Neural crest cell (in vitro differentiated cells): Measurements from ENCODE around the gene CXXC5. TPM values are rescaled to one million over a fixed set of nuclear protein-coding genes. Genes with fewer than 3 reads are reported as not detected.

Experiments used
- DNase-seq: peaks from one replicate; pipeline ENCODE4 v3.0.0; 2021; ENCODE audit warnings: low read depth, mixed read lengths, low spot score
- H3K27ac Mint-ChIP-seq: one replicate; pipeline ENCODE4 v1.8.0; 2021; ENCODE audit warnings: mild to moderate bottlenecking, mixed read lengths; ENCODE audit not compliant: unreplicated experiment
- H3K27me3 Mint-ChIP-seq: 2 replicates; pipeline ENCODE4 v1.8.0; 2021; ENCODE audit warnings: low read depth, mild to moderate bottlenecking, mixed read lengths
- H3K36me3 Mint-ChIP-seq: 2 replicates; pipeline ENCODE4 v1.8.0; 2021; ENCODE audit warnings: low read depth, mild to moderate bottlenecking, mixed read lengths
- H3K4me1 Mint-ChIP-seq: 2 replicates; pipeline ENCODE4 v1.8.0; 2021; ENCODE audit warnings: mixed read lengths
- H3K4me3 Mint-ChIP-seq: one replicate; pipeline ENCODE4 v1.8.0; 2021; ENCODE audit warnings: mild to moderate bottlenecking, mixed read lengths
- H3K9me3 Mint-ChIP-seq: 2 replicates; pipeline ENCODE4 v1.8.0; 2021; ENCODE audit warnings: mixed read lengths
- total RNA-seq: library from RNA; stranded (reverse); gene quantifications from 2 replicates; pipeline ENCODE4 v1.2.1, GENCODE V29; 2021
- TF ChIP-seq, protein P1 (sequence below): fragments of 200-600 bp; sonication (generic); conservative IDR thresholded peaks from 2 replicates; pipeline ENCODE4 v1.5.0; 2021; ENCODE audit warnings: antibody characterized with exemption, mild to moderate bottlenecking

The CXXC5 gene
- total RNA-seq, 1 donor from 2014 or later = 30.4 TPM

GRCh38 chr5:139651043-139651834 lies 3.1 kb downstream of the CXXC5 start:
- H3K4me1 Mint-ChIP-seq = peaks cover 71% of the 10 kb centered on the region

GRCh38 chr5:139651853-139652787 lies 4.0 kb downstream of the CXXC5 start:
- TF ChIP-seq, protein P1, sequence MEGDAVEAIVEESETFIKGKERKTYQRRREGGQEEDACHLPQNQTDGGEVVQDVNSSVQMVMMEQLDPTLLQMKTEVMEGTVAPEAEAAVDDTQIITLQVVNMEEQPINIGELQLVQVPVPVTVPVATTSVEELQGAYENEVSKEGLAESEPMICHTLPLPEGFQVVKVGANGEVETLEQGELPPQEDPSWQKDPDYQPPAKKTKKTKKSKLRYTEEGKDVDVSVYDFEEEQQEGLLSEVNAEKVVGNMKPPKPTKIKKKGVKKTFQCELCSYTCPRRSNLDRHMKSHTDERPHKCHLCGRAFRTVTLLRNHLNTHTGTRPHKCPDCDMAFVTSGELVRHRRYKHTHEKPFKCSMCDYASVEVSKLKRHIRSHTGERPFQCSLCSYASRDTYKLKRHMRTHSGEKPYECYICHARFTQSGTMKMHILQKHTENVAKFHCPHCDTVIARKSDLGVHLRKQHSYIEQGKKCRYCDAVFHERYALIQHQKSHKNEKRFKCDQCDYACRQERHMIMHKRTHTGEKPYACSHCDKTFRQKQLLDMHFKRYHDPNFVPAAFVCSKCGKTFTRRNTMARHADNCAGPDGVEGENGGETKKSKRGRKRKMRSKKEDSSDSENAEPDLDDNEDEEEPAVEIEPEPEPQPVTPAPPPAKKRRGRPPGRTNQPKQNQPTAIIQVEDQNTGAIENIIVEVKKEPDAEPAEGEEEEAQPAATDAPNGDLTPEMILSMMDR = no peak
- H3K27ac Mint-ChIP-seq = peak overlapping the region; percentile 20
- H3K9me3 Mint-ChIP-seq = no peaks in the 10 kb centered on the region
- H3K27me3 Mint-ChIP-seq = peaks cover 11% of the 10 kb centered on the region
- H3K4me3 Mint-ChIP-seq = peak overlapping the region; percentile 35
- no peaks in the 10 kb centered on the region for H3K36me3 Mint-ChIP-seq
- peak; percentile 47 for DNase-seq
- peaks cover 67% of the 10 kb centered on the region for H3K4me1 Mint-ChIP-seq

More at GRCh38 chr5:139651043-139651834, 3.1 kb downstream of the CXXC5 start:
- H3K27me3 Mint-ChIP-seq = peaks cover 20% of the 10 kb centered on the region
- H3K9me3 Mint-ChIP-seq = no peaks in the 10 kb centered on the region
- peak overlapping the region; percentile 35 for H3K4me3 Mint-ChIP-seq
- no peak for DNase-seq
- TF ChIP-seq, protein P1 = no peak
- peak overlapping the region; percentile 64 for H3K27ac Mint-ChIP-seq
- H3K36me3 Mint-ChIP-seq = no peaks in the 10 kb centered on the region

- H3K27me3 Mint-ChIP-seq = peaks cover 4% of the 10 kb centered on the region
- H3K4me3 Mint-ChIP-seq = peak overlapping the region; percentile 35
- peaks cover 67% of the 10 kb centered on the region for H3K4me1 Mint-ChIP-seq
- TF ChIP-seq, protein P1 = no peak
- no peak for DNase-seq
- peak overlapping the region; percentile 20 for H3K27ac Mint-ChIP-seq
- H3K9me3 Mint-ChIP-seq = no peaks in the 10 kb centered on the region
- no peaks in the 10 kb centered on the region for H3K36me3 Mint-ChIP-seq
Measured at GRCh38 chr5:139652788-139653241, 4.7 kb downstream of the CXXC5 start.

GRCh38 chr5:139653616-139654015 lies 5.5 kb downstream of the CXXC5 start:
- Mint-ChIP-seq H3K4me1 (peaks cover 73% of the 10 kb centered on the region), H3K27me3 (peaks cover 4% of the 10 kb centered on the region), H3K27ac (no peak overlapping the region), H3K9me3 (no peaks in the 10 kb centered on the region), H3K4me3 (peak overlapping the region; percentile 35), H3K36me3 (no peaks in the 10 kb centered on the region)
- no peak for DNase-seq
- TF ChIP-seq, protein P1 = no peak

GRCh38 chr5:139654464-139654863 lies 6.3 kb downstream of the CXXC5 start:
- H3K4me3 Mint-ChIP-seq = peak overlapping the region; percentile 35
- H3K36me3 Mint-ChIP-seq = no peaks in the 10 kb centered on the region
- peak overlapping the region; percentile 88 for H3K27ac Mint-ChIP-seq
- H3K4me1 Mint-ChIP-seq = peaks cover 80% of the 10 kb centered on the region
- no peak for DNase-seq
- no peaks in the 10 kb centered on the region for H3K9me3 Mint-ChIP-seq
- TF ChIP-seq, protein P1 = no peak
- peaks cover 4% of the 10 kb centered on the region for H3K27me3 Mint-ChIP-seq
